H1 (cell line): Measurements from ENCODE around the gene CWC27.

Experiments used
- CREB1 ChIP-seq: IDR thresholded peaks from 2 replicates; pipeline ENCODE4 v1.6.1; 2012; ENCODE audit warnings: inconsistent platforms
- EP300 ChIP-seq, 2 experiments: IDR thresholded peaks; 1 replicate in 1 of 2; 2 replicates in 1 of 2; pipeline ENCODE4 v1.6.1; 2011 to 2012; ENCODE audit warnings: low read depth in 2 of 2, low read length in 2 of 2, mild to moderate bottlenecking in 2 of 2, borderline replicate concordance in 1 of 2, inconsistent platforms in 1 of 2, moderate library complexity in 1 of 2
- JUND ChIP-seq: IDR thresholded peaks from 2 replicates; pipeline ENCODE4 v1.6.1; 2011; ENCODE audit warnings: mild to moderate bottlenecking, improper control_type of control experiment, low read length
- MAFK ChIP-seq: IDR thresholded peaks from 2 replicates; pipeline ENCODE4 v1.6.1; 2012; ENCODE audit warnings: low read depth, mild to moderate bottlenecking, improper control_type of control experiment, low read length
- NRF1 ChIP-seq: IDR thresholded peaks from 2 replicates; pipeline ENCODE4 v1.6.1; 2011; ENCODE audit warnings: mild to moderate bottlenecking, low read depth, low read length, improper control_type of control experiment
- POLR2A ChIP-seq, 2 experiments: IDR thresholded peaks; 1 replicate in 1 of 2; 2 replicates in 1 of 2; pipeline ENCODE4 v1.6.1; 2011; ENCODE audit warnings: low read depth in 2 of 2, low read length in 2 of 2, mild to moderate bottlenecking in 2 of 2; ENCODE audit errors: control extremely low read depth in 1 of 2
- RFX5 ChIP-seq: IDR thresholded peaks from 2 replicates; pipeline ENCODE4 v1.6.1; 2011; ENCODE audit warnings: low read depth, low read length, improper control_type of control experiment, borderline replicate concordance
- TCF12 ChIP-seq: IDR thresholded peaks from 2 replicates; pipeline ENCODE4 v1.6.1; 2011; ENCODE audit warnings: low read depth, mild to moderate bottlenecking, low read length
- ZNF274 ChIP-seq: IDR thresholded peaks from 2 replicates; pipeline ENCODE4 v1.7.0; 2012; ENCODE audit warnings: low read length, borderline replicate concordance; ENCODE audit errors: extremely low read depth
- TF ChIP-seq, protein P1 (sequence below), 3 experiments: IDR thresholded peaks; 1 replicate in 2 of 3; 2 replicates in 1 of 3; pipeline versions ENCODE4 v1.5.1 to v1.6.1; 2011; ENCODE audit warnings: low read length in 3 of 3, mild to moderate bottlenecking in 3 of 3, inconsistent platforms in 2 of 3, low read depth in 1 of 3, moderate library complexity in 1 of 3; ENCODE audit not compliant: insufficient read depth in 1 of 3; ENCODE audit errors: control extremely low read depth in 1 of 3

DNA sequence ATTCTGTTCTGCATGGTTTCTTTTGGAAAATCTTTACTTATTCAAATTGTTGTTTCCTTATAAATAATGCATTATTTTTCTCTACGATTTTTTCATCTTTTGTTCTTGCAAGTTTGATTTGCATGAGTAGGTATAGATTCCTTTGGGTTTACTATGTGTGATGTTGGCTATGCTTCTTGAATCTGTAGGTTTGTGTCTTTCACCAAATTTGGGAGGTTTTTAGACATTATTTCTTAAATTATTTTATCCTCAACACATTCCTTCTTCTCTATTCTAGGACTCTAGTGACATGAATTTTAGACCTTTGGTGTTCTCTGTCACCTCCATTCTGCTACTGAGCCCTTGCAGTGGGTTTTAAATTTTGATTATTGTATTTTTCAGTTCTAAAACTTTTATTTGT is 219.0 kb downstream of the CWC27 start:
- TF ChIP-seq JUND (no peak), TCF12 (no peak), CREB1 (no peak), NRF1 (no peak), EP300 (IDR thresholded peaks at IDR 0.05; ENCODE audit: borderline replicate concordance in 1 of 2, low read depth in 2 of 2, low read length in 2 of 2) (no peak), POLR2A (IDR thresholded peaks at IDR 0.05; ENCODE audit: control extremely low read depth in 1 of 2, low read depth in 2 of 2, low read length in 2 of 2) (no peak), ZNF274 (no peak), RFX5 (no peak), MAFK (no peak)
- TF ChIP-seq, protein P1, sequence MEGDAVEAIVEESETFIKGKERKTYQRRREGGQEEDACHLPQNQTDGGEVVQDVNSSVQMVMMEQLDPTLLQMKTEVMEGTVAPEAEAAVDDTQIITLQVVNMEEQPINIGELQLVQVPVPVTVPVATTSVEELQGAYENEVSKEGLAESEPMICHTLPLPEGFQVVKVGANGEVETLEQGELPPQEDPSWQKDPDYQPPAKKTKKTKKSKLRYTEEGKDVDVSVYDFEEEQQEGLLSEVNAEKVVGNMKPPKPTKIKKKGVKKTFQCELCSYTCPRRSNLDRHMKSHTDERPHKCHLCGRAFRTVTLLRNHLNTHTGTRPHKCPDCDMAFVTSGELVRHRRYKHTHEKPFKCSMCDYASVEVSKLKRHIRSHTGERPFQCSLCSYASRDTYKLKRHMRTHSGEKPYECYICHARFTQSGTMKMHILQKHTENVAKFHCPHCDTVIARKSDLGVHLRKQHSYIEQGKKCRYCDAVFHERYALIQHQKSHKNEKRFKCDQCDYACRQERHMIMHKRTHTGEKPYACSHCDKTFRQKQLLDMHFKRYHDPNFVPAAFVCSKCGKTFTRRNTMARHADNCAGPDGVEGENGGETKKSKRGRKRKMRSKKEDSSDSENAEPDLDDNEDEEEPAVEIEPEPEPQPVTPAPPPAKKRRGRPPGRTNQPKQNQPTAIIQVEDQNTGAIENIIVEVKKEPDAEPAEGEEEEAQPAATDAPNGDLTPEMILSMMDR (IDR thresholded peaks at IDR 0.05; ENCODE audit: control extremely low read depth in 1 of 3, insufficient read depth in 1 of 3, low read depth in 1 of 3, low read length in 3 of 3) = no peak
